SK-N-SH treated with all-trans-retinoic acid at 6 μM for 48 hours (cell line): Measurements from ENCODE around the gene CDH11.
A peak's percentile ranks its signal among the peaks of the same experiment; 100 is the strongest.

Experiments used
- ATAC-seq: fragments of 200-7000 bp; cut with Tn5 transposase; 3 replicates; pipeline ENCODE4 v1.9.1; 2020; ENCODE audit warnings: mild to moderate bottlenecking, moderate library complexity
- ARNTL ChIP-seq: fragments of 450-650 bp; formaldehyde crosslinking; IDR thresholded peaks from 2 replicates; pipeline ENCODE4 v1.5.0; 2020; ENCODE audit warnings: low read depth, mild to moderate bottlenecking, moderate library complexity, borderline replicate concordance
- BACH2 ChIP-seq: fragments of 250-450 bp; sonication (Bioruptor Pico); IDR thresholded peaks from 2 replicates; pipeline ENCODE4 v1.9.0; 2021; ENCODE audit warnings: mild to moderate bottlenecking, borderline replicate concordance
- CREB5 ChIP-seq: fragments of 250-450 bp; sonication (Bioruptor Pico); IDR thresholded peaks from 2 replicates; pipeline ENCODE4 v1.5.1; 2020; ENCODE audit warnings: low read depth, mild to moderate bottlenecking, moderate library complexity
- CSDC2 ChIP-seq: fragments of 250-450 bp; sonication (Bioruptor Pico); IDR thresholded peaks from 2 replicates; pipeline ENCODE4 v1.5.0; 2020; ENCODE audit warnings: mild to moderate bottlenecking, moderate library complexity
- CSRNP3 ChIP-seq: fragments of 250-450 bp; sonication (Bioruptor Pico); IDR thresholded peaks from 2 replicates; pipeline ENCODE4 v1.5.1; 2021; ENCODE audit warnings: mild to moderate bottlenecking, moderate library complexity
- ESRRG ChIP-seq: fragments of 250-450 bp; sonication (Bioruptor Pico); IDR thresholded peaks from 2 replicates; pipeline ENCODE4 v1.6.1; 2021; ENCODE audit warnings: mild to moderate bottlenecking
- GLIS3 ChIP-seq: fragments of 250-450 bp; sonication (Bioruptor Pico); IDR thresholded peaks from 2 replicates; pipeline ENCODE4 v1.5.0; 2020; ENCODE audit warnings: mild to moderate bottlenecking, moderate library complexity
- OSR1 ChIP-seq: fragments of 250-450 bp; sonication (Bioruptor Pico); IDR thresholded peaks from 2 replicates; pipeline ENCODE4 v1.8.0; 2022; ENCODE audit warnings: moderate library complexity, mild to moderate bottlenecking, inconsistent platforms
- PATZ1 ChIP-seq: fragments of 250-450 bp; sonication (Bioruptor Pico); IDR thresholded peaks from 2 replicates; pipeline ENCODE4 v1.8.0; 2020; ENCODE audit warnings: mild to moderate bottlenecking, moderate library complexity, borderline replicate concordance
- POU6F1 ChIP-seq: fragments of 250-450 bp; sonication (Bioruptor Pico); IDR thresholded peaks from 2 replicates; pipeline ENCODE4 v1.8.0; 2021; ENCODE audit warnings: low read depth, mild to moderate bottlenecking, moderate library complexity, borderline replicate concordance
- PPARA ChIP-seq: fragments of 250-450 bp; sonication (Bioruptor Pico); IDR thresholded peaks from 2 replicates; pipeline ENCODE4 v1.5.0; 2020; ENCODE audit warnings: mild to moderate bottlenecking, borderline replicate concordance
- SNAI2 ChIP-seq: fragments of 250-450 bp; sonication (Bioruptor Pico); IDR thresholded peaks from 2 replicates; pipeline ENCODE4 v1.5.0; 2020; ENCODE audit warnings: mild to moderate bottlenecking, moderate library complexity
- TCF4 ChIP-seq: fragments of 250-450 bp; sonication (Bioruptor Pico); IDR thresholded peaks from 2 replicates; pipeline ENCODE4 v1.8.0; 2021; ENCODE audit warnings: mild to moderate bottlenecking, moderate library complexity, borderline replicate concordance
- ZC3H10 ChIP-seq: fragments of 250-450 bp; sonication (Bioruptor Pico); IDR thresholded peaks from 2 replicates; pipeline ENCODE4 v1.5.1; 2021; ENCODE audit warnings: mild to moderate bottlenecking, moderate library complexity
- ZFP3 ChIP-seq: fragments of 250-450 bp; sonication (Bioruptor Pico); IDR thresholded peaks from 2 replicates; pipeline ENCODE4 v1.5.0; 2020; ENCODE audit warnings: mild to moderate bottlenecking, moderate library complexity
- ZFP30 ChIP-seq: fragments of 450-650 bp; formaldehyde crosslinking; IDR thresholded peaks from 2 replicates; pipeline ENCODE4 v1.5.0; 2022; ENCODE audit warnings: mild to moderate bottlenecking, moderate library complexity
- ZNF565 ChIP-seq: fragments of 450-650 bp; formaldehyde crosslinking; conservative IDR thresholded peaks from 2 replicates; pipeline ENCODE4 v1.5.0; 2020; ENCODE audit warnings: low read depth, mild to moderate bottlenecking, moderate library complexity
- ZNF70 ChIP-seq: fragments of 450-650 bp; formaldehyde crosslinking; IDR thresholded peaks from 2 replicates; pipeline ENCODE4 v1.5.0; 2020; ENCODE audit warnings: mild to moderate bottlenecking, moderate library complexity
- ZNF8 ChIP-seq: fragments of 450-650 bp; formaldehyde crosslinking; IDR thresholded peaks from 2 replicates; pipeline ENCODE4 v1.5.0; 2020; ENCODE audit warnings: mild to moderate bottlenecking, moderate library complexity
- TF ChIP-seq, protein P1 (sequence below): fragments of 250-450 bp; sonication (Bioruptor Pico); IDR thresholded peaks from 2 replicates; pipeline ENCODE4 v1.5.0; 2020; ENCODE audit warnings: mild to moderate bottlenecking, moderate library complexity

The CDH11 gene

GRCh38 chr16:65124212-65124548, 2.3 kb upstream of the CDH11 start (continued):
- TF ChIP-seq ZNF565 (CRISPR knock-in tag) (no peak), ZFP30 (no peak), ZFP3 (CRISPR knock-in tag) (no peak), OSR1 (CRISPR knock-in tag) (no peak), CSDC2 (CRISPR knock-in tag) (no peak), CREB5 (CRISPR knock-in tag) (no peak), ZNF70 (CRISPR knock-in tag) (no peak), ARNTL (no peak), POU6F1 (CRISPR knock-in tag) (no peak), ZNF8 (no peak)

DNA sequence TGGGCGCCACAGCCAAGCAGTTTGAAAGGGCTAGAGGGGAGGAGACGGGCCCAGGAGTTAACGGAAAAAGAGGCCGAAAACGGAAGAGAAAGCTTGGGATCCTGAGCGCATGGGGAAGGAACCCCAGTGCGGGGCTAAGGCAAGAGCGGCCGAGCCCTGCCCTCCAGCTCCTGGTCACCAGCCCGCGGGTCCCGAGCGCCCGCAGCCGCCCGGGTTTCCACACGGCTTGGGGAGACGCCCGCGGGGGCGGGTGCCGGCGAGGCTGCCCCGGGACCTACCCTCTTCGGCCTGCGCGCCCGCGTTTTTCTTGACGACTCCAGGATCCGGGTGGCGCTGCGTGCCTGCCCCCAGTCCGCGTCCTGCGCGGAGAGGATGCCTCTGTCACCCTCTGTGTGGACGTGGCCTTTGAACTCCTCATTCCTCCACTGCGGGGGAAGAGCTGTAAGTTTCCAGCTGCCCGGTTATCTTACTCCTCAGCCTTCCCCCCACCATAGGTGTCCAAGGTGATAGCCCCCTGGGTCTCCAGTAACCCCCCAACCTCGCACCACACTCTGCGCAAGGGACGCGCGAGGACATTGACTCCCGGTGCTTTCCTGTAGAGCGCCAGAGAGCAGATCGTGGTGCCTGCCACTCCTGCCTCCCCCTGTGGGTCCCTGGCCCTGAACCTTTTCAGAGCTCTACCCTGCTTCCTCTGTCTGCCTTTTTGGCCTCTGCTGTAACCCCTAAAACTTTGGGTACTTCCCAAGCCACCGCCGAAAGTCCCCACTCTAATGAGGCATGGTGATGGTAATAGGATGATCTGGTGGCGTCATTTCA, 1.7 kb upstream of the CDH11 start:
- peak; percentile 7 for ATAC-seq
- no peak for TF ChIP-seq BACH2
- no peak for TF ChIP-seq ZC3H10 (CRISPR knock-in tag)
- TF ChIP-seq, protein P1, sequence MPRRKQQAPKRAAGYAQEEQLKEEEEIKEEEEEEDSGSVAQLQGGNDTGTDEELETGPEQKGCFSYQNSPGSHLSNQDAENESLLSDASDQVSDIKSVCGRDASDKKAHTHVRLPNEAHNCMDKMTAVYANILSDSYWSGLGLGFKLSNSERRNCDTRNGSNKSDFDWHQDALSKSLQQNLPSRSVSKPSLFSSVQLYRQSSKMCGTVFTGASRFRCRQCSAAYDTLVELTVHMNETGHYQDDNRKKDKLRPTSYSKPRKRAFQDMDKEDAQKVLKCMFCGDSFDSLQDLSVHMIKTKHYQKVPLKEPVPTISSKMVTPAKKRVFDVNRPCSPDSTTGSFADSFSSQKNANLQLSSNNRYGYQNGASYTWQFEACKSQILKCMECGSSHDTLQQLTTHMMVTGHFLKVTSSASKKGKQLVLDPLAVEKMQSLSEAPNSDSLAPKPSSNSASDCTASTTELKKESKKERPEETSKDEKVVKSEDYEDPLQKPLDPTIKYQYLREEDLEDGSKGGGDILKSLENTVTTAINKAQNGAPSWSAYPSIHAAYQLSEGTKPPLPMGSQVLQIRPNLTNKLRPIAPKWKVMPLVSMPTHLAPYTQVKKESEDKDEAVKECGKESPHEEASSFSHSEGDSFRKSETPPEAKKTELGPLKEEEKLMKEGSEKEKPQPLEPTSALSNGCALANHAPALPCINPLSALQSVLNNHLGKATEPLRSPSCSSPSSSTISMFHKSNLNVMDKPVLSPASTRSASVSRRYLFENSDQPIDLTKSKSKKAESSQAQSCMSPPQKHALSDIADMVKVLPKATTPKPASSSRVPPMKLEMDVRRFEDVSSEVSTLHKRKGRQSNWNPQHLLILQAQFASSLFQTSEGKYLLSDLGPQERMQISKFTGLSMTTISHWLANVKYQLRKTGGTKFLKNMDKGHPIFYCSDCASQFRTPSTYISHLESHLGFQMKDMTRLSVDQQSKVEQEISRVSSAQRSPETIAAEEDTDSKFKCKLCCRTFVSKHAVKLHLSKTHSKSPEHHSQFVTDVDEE: no peak
- no peak for TF ChIP-seq CSRNP3 (CRISPR knock-in tag)
- TF ChIP-seq PPARA (CRISPR knock-in tag): no peak
- TF ChIP-seq ARNTL: no peak
- TF ChIP-seq ESRRG (CRISPR knock-in tag): no peak
- TF ChIP-seq CSDC2 (CRISPR knock-in tag): no peak
- no peak for TF ChIP-seq GLIS3 (CRISPR knock-in tag)
- no peak for TF ChIP-seq TCF4 (CRISPR knock-in tag)
- no peak for TF ChIP-seq PATZ1
- TF ChIP-seq ZNF70 (CRISPR knock-in tag): no peak
- TF ChIP-seq SNAI2: no peak
- no peak for TF ChIP-seq ZFP3 (CRISPR knock-in tag)
- no peak for TF ChIP-seq CREB5 (CRISPR knock-in tag)
